GM18511 (cell line): ENCODE results near the gene UMOD.
"Not testable (repeated sequence)": the region's sequence is repeated elsewhere in the genome, so short reads cannot be mapped to it uniquely, and the experiment has no call there.

Experiments
- ATAC-seq: cut with Tn5 transposase; IDR thresholded peaks from one replicate; pipeline ENCODE4 v1.9.1; 2021; ENCODE audit warnings: mild to moderate bottlenecking, moderate library complexity; ENCODE audit not compliant: unreplicated experiment

UMOD gene

GRCh38 chr16:20323591-20324117 is 28.9 kb downstream of the UMOD start:
- no peak for ATAC-seq

GRCh38 chr16:20322696-20323095 is 29.8 kb downstream of the UMOD start:
- ATAC-seq, result no peak

- ATAC-seq, result no peak
Observed at GRCh38 chr16:20321671-20322070, 30.8 kb downstream of the UMOD start.

- ATAC-seq, result not testable (repeated sequence)
Observed at GRCh38 chr16:20321051-20321450, 31.5 kb downstream of the UMOD start.

GRCh38 chr16:20320592-20320991 is 31.9 kb downstream of the UMOD start:
- ATAC-seq, result no peak

- no peak for ATAC-seq
Observed at GRCh38 chr16:20320178-20320577, 32.3 kb downstream of the UMOD start.

GRCh38 chr16:20319406-20319805 is 33.1 kb downstream of the UMOD start:
- no peak for ATAC-seq

- no peak for ATAC-seq
Observed at GRCh38 chr16:20318437-20318836, 34.1 kb downstream of the UMOD start.

GRCh38 chr16:20318006-20318405 is 34.5 kb downstream of the UMOD start:
- ATAC-seq, result no peak

GRCh38 chr16:20317117-20317516 is 35.4 kb downstream of the UMOD start:
- ATAC-seq, result no peak

GRCh38 chr16:20316715-20317114 is 35.8 kb downstream of the UMOD start:
- ATAC-seq, result no peak

- ATAC-seq, result no peak
Observed at GRCh38 chr16:20315764-20316163, 36.8 kb downstream of the UMOD start.

- no peak for ATAC-seq
Observed at GRCh38 chr16:20314575-20314974, 37.9 kb downstream of the UMOD start.

- ATAC-seq, result no peak
Observed at GRCh38 chr16:20313741-20314140, 38.8 kb downstream of the UMOD start.

GRCh38 chr16:20312536-20313095 is 39.9 kb downstream of the UMOD start:
- ATAC-seq, result not testable (repeated sequence)

- ATAC-seq, result no peak
Observed at GRCh38 chr16:20311548-20311947, 41.0 kb downstream of the UMOD start.

GRCh38 chr16:20310421-20311395 is 41.8 kb downstream of the UMOD start:
- no peak for ATAC-seq

- no peak for ATAC-seq
Observed at GRCh38 chr16:20309786-20310185, 42.7 kb downstream of the UMOD start.

GRCh38 chr16:20308801-20309590 is 43.5 kb downstream of the UMOD start:
- ATAC-seq, result no peak

- ATAC-seq, result no peak
Observed at GRCh38 chr16:20308266-20308665, 44.2 kb downstream of the UMOD start.

GRCh38 chr16:20307791-20308190 is 44.7 kb downstream of the UMOD start:
- ATAC-seq, result no peak
